Hepatocyte (in vitro differentiated cells): ENCODE data around the gene THRAP3. TPM values are rescaled to one million over a fixed set of nuclear protein-coding genes. Genes with fewer than 3 reads are reported as not detected.

Source experiments
- DNase-seq: peaks from one replicate; pipeline ENCODE4 v3.0.0-alpha.2; 2016; ENCODE audit warnings: low spot score
- H2AFZ ChIP-seq: fragments of 200-600 bp; sonication (generic); 2 replicates; pipeline ENCODE4 v1.6.0; 2016; ENCODE audit warnings: antibody characterized with exemption, mild to moderate bottlenecking
- H3K27ac ChIP-seq: fragments of 200-600 bp; sonication (generic); 2 replicates; pipeline ENCODE4 v1.5.1; 2016; ENCODE audit warnings: mild to moderate bottlenecking
- H3K27me3 ChIP-seq: fragments of 200-600 bp; sonication (generic); 2 replicates; pipeline ENCODE4 v1.6.1; 2016
- H3K36me3 ChIP-seq: fragments of 200-600 bp; sonication (generic); replicated peaks from 2 replicates; pipeline ENCODE4 v1.5.1; 2016; ENCODE audit warnings: low read depth; ENCODE audit not compliant: insufficient read depth
- H3K4me1 ChIP-seq: fragments of 200-600 bp; sonication (generic); 2 replicates; pipeline ENCODE4 v1.5.1; 2016; ENCODE audit warnings: mild to moderate bottlenecking, moderate library complexity; ENCODE audit not compliant: insufficient read depth
- H3K4me2 ChIP-seq: fragments of 200-600 bp; sonication (generic); 2 replicates; pipeline ENCODE4 v1.6.0; 2016
- H3K4me3 ChIP-seq: fragments of 200-600 bp; sonication (generic); 2 replicates; pipeline ENCODE4 v1.5.1; 2016; ENCODE audit warnings: mild to moderate bottlenecking
- H3K79me2 ChIP-seq: fragments of 200-600 bp; sonication (generic); 2 replicates; pipeline ENCODE4 v1.6.0; 2017; ENCODE audit warnings: mild to moderate bottlenecking
- H3K9me2 ChIP-seq: fragments of 200-600 bp; sonication (generic); replicated peaks from 2 replicates; pipeline ENCODE4 v1.6.0; 2017; ENCODE audit warnings: mild to moderate bottlenecking; ENCODE audit not compliant: insufficient read depth
- H3K9me3 ChIP-seq: fragments of 200-600 bp; sonication (generic); 2 replicates; pipeline ENCODE4 v1.5.1; 2016; ENCODE audit warnings: low read depth, mild to moderate bottlenecking
- H4K20me1 ChIP-seq: fragments of 200-600 bp; sonication (generic); 2 replicates; pipeline ENCODE4 v1.6.0; 2016; ENCODE audit warnings: mild to moderate bottlenecking; ENCODE audit not compliant: insufficient read depth, poor library complexity, severe bottlenecking
- CTCF ChIP-seq: fragments of 200-600 bp; sonication (generic); IDR thresholded peaks from 2 replicates; pipeline ENCODE4 v1.5.1; 2016; ENCODE audit warnings: antibody characterized with exemption, mild to moderate bottlenecking; ENCODE audit not compliant: poor library complexity
- EZH2 ChIP-seq: fragments of 200-600 bp; sonication (generic); IDR thresholded peaks from 2 replicates; pipeline ENCODE4 v1.6.1; 2016; ENCODE audit warnings: antibody characterized with exemption, mild to moderate bottlenecking, borderline replicate concordance
- EZH2phosphoT487 ChIP-seq: fragments of 200-600 bp; sonication (generic); IDR thresholded peaks from one replicate; pipeline ENCODE4 v1.6.1; 2018; ENCODE audit warnings: antibody characterized with exemption, mild to moderate bottlenecking, low read depth, moderate library complexity; ENCODE audit not compliant: unreplicated experiment, severe bottlenecking
- WGBS: methylation state at CpG from one replicate; pipeline ENCODE4 v1.1.6; 2016; ENCODE audit warnings: low lambda C conversion rate; ENCODE audit errors: missing lambda C conversion rate; 5-methylcytosine and 5-hydroxymethylcytosine counted together
- polyA plus RNA-seq: library from polyadenylated mRNA; unstranded; fragments of >200 nt; fragmentation: Nextera tagmentation; extraction: Ambion mirVana; gene quantifications from 2 replicates; pipeline ENCODE4 v1.2.1, GENCODE V29; 2016
- total RNA-seq: library from RNA; depleted of rRNA; stranded (reverse); fragments of >200 nt; gene quantifications from 2 replicates; pipeline ENCODE4 v1.2.3, GENCODE V29; 2014

THRAP3 gene
- total and polyA plus RNA-seq, 2 experiments from 2014 or later = 45.8 to 82.7 TPM

DNA sequence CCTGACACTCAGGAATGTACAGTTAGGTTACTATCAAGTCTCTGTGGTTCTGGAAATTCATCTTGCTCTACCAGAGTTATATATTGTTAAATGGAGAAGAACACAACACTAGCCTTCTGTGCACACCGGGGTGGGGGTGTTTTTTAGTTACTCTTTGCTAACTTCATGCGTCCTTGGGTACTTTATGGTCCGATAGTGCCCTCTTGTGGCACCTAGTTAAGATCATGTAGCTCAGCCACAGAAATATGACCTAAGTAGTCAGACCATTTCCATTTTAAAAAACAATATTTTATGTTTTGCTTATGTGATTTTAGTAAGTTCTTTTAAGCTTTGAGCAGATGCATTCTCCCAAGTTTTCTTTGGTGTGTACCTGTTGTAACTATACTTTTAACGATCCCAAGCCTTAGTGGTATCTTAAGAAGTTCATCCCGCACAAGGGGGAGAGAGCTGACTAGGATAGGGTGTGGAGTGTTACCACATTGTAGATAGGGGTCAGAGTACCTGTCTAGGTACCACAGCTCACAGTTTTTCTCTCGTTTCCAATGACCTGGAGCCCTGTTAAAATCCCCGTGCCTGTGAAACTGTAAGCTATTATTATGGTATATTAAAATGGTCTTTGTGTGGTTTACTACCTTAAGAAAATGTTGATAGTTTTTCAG lies 61.3 kb downstream of the THRAP3 start:
- Histone ChIP-seq H3K27ac (no peak overlapping the region), H3K79me2 (peaks cover 53% of the 10 kb centered on the region), H2AFZ (no peak overlapping the region), H3K9me3 (no peaks in the 10 kb centered on the region), H3K27me3 (no peaks in the 10 kb centered on the region), H3K4me3 (no peak overlapping the region), H3K4me2 (no peak overlapping the region), H3K36me3 (no peaks in the 10 kb centered on the region), H3K9me2 (no peaks in the 10 kb centered on the region), H4K20me1 (peaks cover 7% of the 10 kb centered on the region), H3K4me1 (no peaks in the 10 kb centered on the region)
- peak; percentile 90 for DNase-seq
- peak; percentile 76 for TF ChIP-seq CTCF
- TF ChIP-seq EZH2phosphoT487 = no peak
- WGBS = 57% methylated on average over 7 of the region's 7 CpGs

- Histone ChIP-seq H3K79me2 (peaks cover 48% of the 10 kb centered on the region), H3K9me2 (no peaks in the 10 kb centered on the region), H4K20me1 (peaks cover 7% of the 10 kb centered on the region), H3K27me3 (no peaks in the 10 kb centered on the region), H3K4me2 (no peak overlapping the region), H3K4me1 (no peaks in the 10 kb centered on the region), H2AFZ (no peak overlapping the region), H3K9me3 (no peaks in the 10 kb centered on the region), H3K27ac (no peak overlapping the region), H3K4me3 (no peak overlapping the region), H3K36me3 (no peaks in the 10 kb centered on the region)
- 98% methylated on average over 13 of the region's 13 CpGs for WGBS
- DNase-seq = no peak
- no peak for TF ChIP-seq CTCF
- TF ChIP-seq EZH2phosphoT487 = no peak
- no peak for TF ChIP-seq EZH2
Measured at GRCh38 chr1:36286802-36287201, 62.6 kb downstream of the THRAP3 start.

GRCh38 chr1:36287595-36287994 lies 63.4 kb downstream of the THRAP3 start:
- no peak overlapping the region for H3K4me3 ChIP-seq
- H2AFZ ChIP-seq = no peak overlapping the region
- H3K4me2 ChIP-seq = no peak overlapping the region
- H3K79me2 ChIP-seq = peaks cover 46% of the 10 kb centered on the region
- no peaks in the 10 kb centered on the region for H3K9me2 ChIP-seq
- DNase-seq = no peak
- H4K20me1 ChIP-seq = peaks cover 7% of the 10 kb centered on the region
- TF ChIP-seq EZH2phosphoT487 (no peak), CTCF (no peak), EZH2 (no peak)
- WGBS = 100% methylated on average over 5 of the region's 5 CpGs
- no peaks in the 10 kb centered on the region for H3K36me3 ChIP-seq
- no peaks in the 10 kb centered on the region for H3K4me1 ChIP-seq
- H3K9me3 ChIP-seq = no peaks in the 10 kb centered on the region
- H3K27me3 ChIP-seq = no peaks in the 10 kb centered on the region
- H3K27ac ChIP-seq = no peak overlapping the region

GRCh38 chr1:36295390-36295789 lies 71.1 kb downstream of the THRAP3 start:
- no peak overlapping the region for H2AFZ ChIP-seq
- H3K4me3 ChIP-seq = no peak overlapping the region
- no peak overlapping the region for H3K27ac ChIP-seq
- H3K4me1 ChIP-seq = no peaks in the 10 kb centered on the region
- no peaks in the 10 kb centered on the region for H3K9me2 ChIP-seq
- no peak for TF ChIP-seq CTCF
- TF ChIP-seq EZH2 = no peak
- TF ChIP-seq EZH2phosphoT487 = no peak
- H3K4me2 ChIP-seq = no peak overlapping the region
- H3K36me3 ChIP-seq = peaks cover 5% of the 10 kb centered on the region
- H4K20me1 ChIP-seq = no peaks in the 10 kb centered on the region
- H3K27me3 ChIP-seq = no peaks in the 10 kb centered on the region
- H3K79me2 ChIP-seq = peaks cover 11% of the 10 kb centered on the region
- DNase-seq = no peak
- 84% methylated on average over 2 of the region's 2 CpGs for WGBS
- H3K9me3 ChIP-seq = no peaks in the 10 kb centered on the region
